HL-60 (cell line): ENCODE results near the gene CDH1.

ENCODE experiments used
- DNase-seq, 2 experiments: peaks; one replicate each; pipeline ENCODE4 v3.0.0-alpha.2; 2010 to 2020; ENCODE audit warnings: low read depth in 1 of 2, low spot score in 1 of 2
- H3K27ac ChIP-seq: fragments of 250-450 bp; sonication (Bioruptor Pico); replicated peaks from 2 replicates; pipeline ENCODE4 v1.5.1; 2020; ENCODE audit warnings: mild to moderate bottlenecking, moderate library complexity
- H3K27me3 ChIP-seq: fragments of 250-450 bp; sonication (Bioruptor Pico); 2 replicates; pipeline ENCODE4 v1.5.1; 2021; ENCODE audit warnings: mild to moderate bottlenecking, moderate library complexity; ENCODE audit not compliant: insufficient read depth, poor library complexity, severe bottlenecking
- H3K4me3 ChIP-seq: replicated peaks from 2 replicates; pipeline ENCODE4 v1.5.1; 2011; ENCODE audit warnings: mild to moderate bottlenecking, control low read depth, low read length; ENCODE audit not compliant: insufficient read depth
- CTCF ChIP-seq: IDR thresholded peaks from one replicate; pipeline ENCODE4 v1.5.1; 2011; ENCODE audit warnings: low read length, control low read depth, inconsistent platforms; ENCODE audit not compliant: insufficient read depth
- GABPA ChIP-seq: IDR thresholded peaks from 2 replicates; pipeline ENCODE4 v1.6.1; 2012; ENCODE audit warnings: low read depth
- POLR2AphosphoS5 ChIP-seq: IDR thresholded peaks from 2 replicates; pipeline ENCODE4 v1.6.1; 2012; ENCODE audit warnings: low read depth
- REST ChIP-seq: IDR thresholded peaks from 2 replicates; pipeline ENCODE4 v1.6.1; 2012; ENCODE audit warnings: low read depth; ENCODE audit not compliant: insufficient replicate concordance
- SPI1 ChIP-seq: IDR thresholded peaks from 2 replicates; pipeline ENCODE4 v1.6.1; 2012; ENCODE audit warnings: low read depth, mild to moderate bottlenecking, borderline replicate concordance

The CDH1 gene

GRCh38 chr16:68749432-68749831 is 12.3 kb downstream of the CDH1 start:
- no peaks in the 10 kb centered on the region for H3K27me3 ChIP-seq
- H3K27ac ChIP-seq = no peak overlapping the region
- no peak for TF ChIP-seq CTCF
- no peak for TF ChIP-seq REST
- TF ChIP-seq SPI1 = no peak
- TF ChIP-seq POLR2AphosphoS5 = no peak
- no peak for TF ChIP-seq GABPA
- no peak overlapping the region for H3K4me3 ChIP-seq
- no peak for DNase-seq

- no peak for DNase-seq
- TF ChIP-seq CTCF (no peak), REST (no peak), SPI1 (no peak), POLR2AphosphoS5 (no peak), GABPA (no peak)
- no peaks in the 10 kb centered on the region for H3K27me3 ChIP-seq
- H3K4me3 ChIP-seq = no peak overlapping the region
- no peak overlapping the region for H3K27ac ChIP-seq
Observed at GRCh38 chr16:68750193-68750695, 13.2 kb downstream of the CDH1 start.

GRCh38 chr16:68751160-68751559 is 14.1 kb downstream of the CDH1 start:
- no peaks in the 10 kb centered on the region for H3K27me3 ChIP-seq

More at GRCh38 chr16:68751160-68751559, 14.1 kb downstream of the CDH1 start:
- no peak for TF ChIP-seq POLR2AphosphoS5
- TF ChIP-seq REST = no peak
- TF ChIP-seq CTCF = no peak
- no peak for TF ChIP-seq SPI1
- TF ChIP-seq GABPA = no peak
- Histone ChIP-seq H3K27ac (no peak overlapping the region), H3K4me3 (no peak overlapping the region)
- DNase-seq = no peak
